HepG2 (cell line): Measurements from ENCODE around the gene TOMM6. TPM values are rescaled to one million over a fixed set of nuclear protein-coding genes. Genes with fewer than 3 reads are reported as not detected.

Experiments used
- FLYWCH1 ChIP-seq: sonication (generic); formaldehyde crosslinking; IDR thresholded peaks from 2 replicates; pipeline ENCODE4 v1.8.1; 2023; ENCODE audit warnings: mild to moderate bottlenecking, missing genetic modification reagents
- GABPB1 ChIP-seq: IDR thresholded peaks from 2 replicates; pipeline ENCODE4 v1.6.1; 2016; ENCODE audit warnings: mild to moderate bottlenecking, missing genetic modification reagents, moderate library complexity, missing compliant biosample characterization
- KMT2A ChIP-seq: sonication (generic); formaldehyde crosslinking; IDR thresholded peaks from 2 replicates; pipeline ENCODE4 v1.4.0; 2020; ENCODE audit warnings: missing genetic modification reagents
- MTERF4 ChIP-seq: sonication (generic); formaldehyde crosslinking; IDR thresholded peaks from 2 replicates; pipeline ENCODE4 v1.8.0; 2023; ENCODE audit warnings: mild to moderate bottlenecking, missing genetic modification reagents
- MYC ChIP-seq: sonication (generic); formaldehyde crosslinking; IDR thresholded peaks from 2 replicates; pipeline ENCODE4 v1.9.0; 2021; ENCODE audit warnings: missing genetic modification reagents, borderline replicate concordance
- TBX2 ChIP-seq: sonication (generic); formaldehyde crosslinking; IDR thresholded peaks from 2 replicates; pipeline ENCODE4 v1.5.0; 2020; ENCODE audit warnings: missing genetic modification reagents, mild to moderate bottlenecking, borderline replicate concordance
- THAP8 ChIP-seq: sonication (generic); formaldehyde crosslinking; IDR thresholded peaks from 2 replicates; pipeline ENCODE4 v1.5.1; 2020; ENCODE audit warnings: missing genetic modification reagents, mild to moderate bottlenecking, borderline replicate concordance
- WIZ ChIP-seq: sonication (generic); formaldehyde crosslinking; IDR thresholded peaks from 2 replicates; pipeline ENCODE4 v1.5.1; 2020; ENCODE audit warnings: mild to moderate bottlenecking, missing genetic modification reagents
- ZBTB7B ChIP-seq: sonication (generic); formaldehyde crosslinking; IDR thresholded peaks from 2 replicates; pipeline ENCODE4 v1.4.0; 2020; ENCODE audit warnings: missing genetic modification reagents
- ZFY ChIP-seq: sonication (generic); formaldehyde crosslinking; IDR thresholded peaks from 2 replicates; pipeline ENCODE4 v1.4.0; 2020; ENCODE audit warnings: missing genetic modification reagents
- ZMYM4 ChIP-seq: sonication (generic); formaldehyde crosslinking; IDR thresholded peaks from 2 replicates; pipeline ENCODE4 v1.8.1; 2023; ENCODE audit warnings: mild to moderate bottlenecking, missing genetic modification reagents
- ZNF251 ChIP-seq: sonication (generic); formaldehyde crosslinking; IDR thresholded peaks from 2 replicates; pipeline ENCODE4 v1.9.0; 2021; ENCODE audit warnings: mild to moderate bottlenecking, missing genetic modification reagents
- ZNF547 ChIP-seq: sonication (generic); formaldehyde crosslinking; IDR thresholded peaks from 2 replicates; pipeline ENCODE4 v1.5.1; 2020; ENCODE audit warnings: mild to moderate bottlenecking, missing genetic modification reagents
- ZNF598 ChIP-seq: sonication (generic); formaldehyde crosslinking; IDR thresholded peaks from 2 replicates; pipeline ENCODE4 v1.5.1; 2020; ENCODE audit warnings: mild to moderate bottlenecking, missing genetic modification reagents, borderline replicate concordance
- polyA plus RNA-seq, 8 experiments: library from polyadenylated mRNA; depleted of rRNA in 3 of 8; stranded (reverse) in 7 of 8; unstranded in 1 of 8; fragments of >200 nt; fragmentation: Illumina TruSeq in 4 of 8; extraction: Trizol in 4 of 8; gene quantifications; 2 replicates each; pipeline versions ENCODE4 v1.2.1 to v1.2.3, GENCODE V29; 2011 to 2016; ENCODE audit warnings: low read depth in 4 of 8, missing spikeins in 1 of 8, mixed read lengths in 1 of 8; ENCODE audit not compliant: insufficient read depth in 1 of 8
- total RNA-seq, 5 experiments: library from RNA; depleted of rRNA; stranded (reverse); fragments of >200 nt; fragmentation: Illumina TruSeq; extraction: Trizol; gene quantifications; 2 replicates each; pipeline ENCODE4 v1.2.3, GENCODE V29; 2016; ENCODE audit warnings: low read depth in 1 of 5
- TF ChIP-seq, protein P1 (sequence below): sonication (generic); formaldehyde crosslinking; IDR thresholded peaks from 2 replicates; pipeline ENCODE4 v1.5.1; 2020; ENCODE audit warnings: mild to moderate bottlenecking, missing genetic modification reagents, moderate library complexity
- TF ChIP-seq, protein P2 (sequence below): sonication (generic); formaldehyde crosslinking; IDR thresholded peaks from 2 replicates; pipeline ENCODE4 v1.4.0; 2020; ENCODE audit warnings: mild to moderate bottlenecking, missing genetic modification reagents

Gene TOMM6
- total and polyA plus RNA-seq, 2 of the 13 experiments (the other 11 are each of a cell fraction or from before 2014, with no cell fraction given) = 320 to 321 TPM

DNA sequence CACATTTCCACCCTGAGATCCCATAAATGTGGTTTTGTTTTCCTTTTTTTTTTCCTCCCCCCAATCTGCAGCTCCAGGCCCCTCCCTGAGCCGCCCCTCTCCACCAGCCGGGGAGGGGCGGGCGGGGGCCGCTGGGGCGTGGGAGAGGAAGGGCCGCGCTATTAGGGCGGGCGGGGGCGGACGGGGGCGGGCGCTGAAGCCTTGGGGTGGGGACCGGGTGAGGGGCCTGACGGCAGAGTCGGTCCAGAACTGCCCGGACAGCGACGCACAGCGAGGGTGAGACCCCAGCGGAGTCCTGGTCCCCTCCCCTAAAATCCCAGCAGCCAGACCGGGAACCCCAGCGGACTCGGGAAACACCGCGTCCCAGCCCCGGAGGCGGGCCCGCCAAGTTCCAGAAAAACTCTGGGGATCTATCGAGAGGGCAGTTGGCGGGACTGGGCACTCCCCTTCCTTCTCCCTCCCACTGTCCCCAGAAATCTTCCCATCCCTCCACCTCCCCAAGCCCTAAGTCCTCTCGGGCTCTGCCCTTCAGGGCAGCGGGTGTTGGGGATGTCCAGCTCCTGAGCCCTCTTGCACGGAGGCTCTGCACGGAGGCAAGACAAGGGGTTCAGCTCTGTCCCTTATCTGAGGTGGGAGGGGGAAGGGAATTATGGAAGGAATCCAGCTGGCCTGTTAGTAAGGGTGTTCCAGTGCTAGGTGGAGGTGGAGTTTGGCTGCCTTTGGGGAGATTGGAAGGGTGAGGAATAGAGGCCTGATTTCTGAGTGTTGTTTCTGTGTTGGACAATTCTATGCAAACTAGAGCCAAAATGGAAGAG lies 6.7 kb upstream of the TOMM6 start, which contains the start of gene PRICKLE4 (continued):
- TF ChIP-seq ZNF598 (CRISPR knock-in tag) = 0 out of 2 replicates have a peak, but pooled peaks have one; percentile 72
- TF ChIP-seq ZFY (CRISPR knock-in tag) = 0 out of 2 replicates have a peak, but pooled peaks have one; percentile 32
- TF ChIP-seq, protein P1, sequence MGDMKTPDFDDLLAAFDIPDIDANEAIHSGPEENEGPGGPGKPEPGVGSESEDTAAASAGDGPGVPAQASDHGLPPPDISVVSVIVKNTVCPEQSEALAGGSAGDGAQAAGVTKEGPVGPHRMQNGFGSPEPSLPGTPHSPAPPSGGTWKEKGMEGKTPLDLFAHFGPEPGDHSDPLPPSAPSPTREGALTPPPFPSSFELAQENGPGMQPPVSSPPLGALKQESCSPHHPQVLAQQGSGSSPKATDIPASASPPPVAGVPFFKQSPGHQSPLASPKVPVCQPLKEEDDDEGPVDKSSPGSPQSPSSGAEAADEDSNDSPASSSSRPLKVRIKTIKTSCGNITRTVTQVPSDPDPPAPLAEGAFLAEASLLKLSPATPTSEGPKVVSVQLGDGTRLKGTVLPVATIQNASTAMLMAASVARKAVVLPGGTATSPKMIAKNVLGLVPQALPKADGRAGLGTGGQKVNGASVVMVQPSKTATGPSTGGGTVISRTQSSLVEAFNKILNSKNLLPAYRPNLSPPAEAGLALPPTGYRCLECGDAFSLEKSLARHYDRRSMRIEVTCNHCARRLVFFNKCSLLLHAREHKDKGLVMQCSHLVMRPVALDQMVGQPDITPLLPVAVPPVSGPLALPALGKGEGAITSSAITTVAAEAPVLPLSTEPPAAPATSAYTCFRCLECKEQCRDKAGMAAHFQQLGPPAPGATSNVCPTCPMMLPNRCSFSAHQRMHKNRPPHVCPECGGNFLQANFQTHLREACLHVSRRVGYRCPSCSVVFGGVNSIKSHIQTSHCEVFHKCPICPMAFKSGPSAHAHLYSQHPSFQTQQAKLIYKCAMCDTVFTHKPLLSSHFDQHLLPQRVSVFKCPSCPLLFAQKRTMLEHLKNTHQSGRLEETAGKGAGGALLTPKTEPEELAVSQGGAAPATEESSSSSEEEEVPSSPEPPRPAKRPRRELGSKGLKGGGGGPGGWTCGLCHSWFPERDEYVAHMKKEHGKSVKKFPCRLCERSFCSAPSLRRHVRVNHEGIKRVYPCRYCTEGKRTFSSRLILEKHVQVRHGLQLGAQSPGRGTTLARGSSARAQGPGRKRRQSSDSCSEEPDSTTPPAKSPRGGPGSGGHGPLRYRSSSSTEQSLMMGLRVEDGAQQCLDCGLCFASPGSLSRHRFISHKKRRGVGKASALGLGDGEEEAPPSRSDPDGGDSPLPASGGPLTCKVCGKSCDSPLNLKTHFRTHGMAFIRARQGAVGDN (CRISPR knock-in tag) = peak; percentile 42; the same call in 1 of the 2 replicates
- TF ChIP-seq MYC = 0 out of 2 replicates have a peak, but pooled peaks have one; percentile 15
- no peak for TF ChIP-seq WIZ (CRISPR knock-in tag)
- TF ChIP-seq ZNF251 (CRISPR knock-in tag) = 0 out of 2 replicates have a peak, but pooled peaks have one; percentile 13
- peak; percentile 50; the same call in 1 of the 2 replicates for TF ChIP-seq MTERF4 (CRISPR knock-in tag)
- TF ChIP-seq ZNF547 (CRISPR knock-in tag) = peak; percentile 49; the same call in 1 of the 2 replicates
- 0 out of 2 replicates have a peak, but pooled peaks have one; percentile 1 for TF ChIP-seq KMT2A (CRISPR knock-in tag)
- TF ChIP-seq ZMYM4 (CRISPR knock-in tag) = 0 out of 2 replicates have a peak, but pooled peaks have one; percentile 30
- TF ChIP-seq, protein P2, sequence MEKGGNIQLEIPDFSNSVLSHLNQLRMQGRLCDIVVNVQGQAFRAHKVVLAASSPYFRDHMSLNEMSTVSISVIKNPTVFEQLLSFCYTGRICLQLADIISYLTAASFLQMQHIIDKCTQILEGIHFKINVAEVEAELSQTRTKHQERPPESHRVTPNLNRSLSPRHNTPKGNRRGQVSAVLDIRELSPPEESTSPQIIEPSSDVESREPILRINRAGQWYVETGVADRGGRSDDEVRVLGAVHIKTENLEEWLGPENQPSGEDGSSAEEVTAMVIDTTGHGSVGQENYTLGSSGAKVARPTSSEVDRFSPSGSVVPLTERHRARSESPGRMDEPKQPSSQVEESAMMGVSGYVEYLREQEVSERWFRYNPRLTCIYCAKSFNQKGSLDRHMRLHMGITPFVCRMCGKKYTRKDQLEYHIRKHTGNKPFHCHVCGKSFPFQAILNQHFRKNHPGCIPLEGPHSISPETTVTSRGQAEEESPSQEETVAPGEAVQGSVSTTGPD (CRISPR knock-in tag) = no peak
- 0 out of 2 replicates have a peak, but pooled peaks have one; percentile 26 for TF ChIP-seq ZBTB7B (CRISPR knock-in tag)
- 0 out of 2 replicates have a peak, but pooled peaks have one; percentile 32 for TF ChIP-seq THAP8 (CRISPR knock-in tag)
- TF ChIP-seq TBX2 (CRISPR knock-in tag) = peak; percentile 21; the same call in 1 of the 2 replicates
- TF ChIP-seq FLYWCH1 (CRISPR knock-in tag) = no peak
- 0 out of 2 replicates have a peak, but pooled peaks have one; percentile 4 for TF ChIP-seq GABPB1
